ENCODE measurements around the gene THUMPD1.

DNA sequence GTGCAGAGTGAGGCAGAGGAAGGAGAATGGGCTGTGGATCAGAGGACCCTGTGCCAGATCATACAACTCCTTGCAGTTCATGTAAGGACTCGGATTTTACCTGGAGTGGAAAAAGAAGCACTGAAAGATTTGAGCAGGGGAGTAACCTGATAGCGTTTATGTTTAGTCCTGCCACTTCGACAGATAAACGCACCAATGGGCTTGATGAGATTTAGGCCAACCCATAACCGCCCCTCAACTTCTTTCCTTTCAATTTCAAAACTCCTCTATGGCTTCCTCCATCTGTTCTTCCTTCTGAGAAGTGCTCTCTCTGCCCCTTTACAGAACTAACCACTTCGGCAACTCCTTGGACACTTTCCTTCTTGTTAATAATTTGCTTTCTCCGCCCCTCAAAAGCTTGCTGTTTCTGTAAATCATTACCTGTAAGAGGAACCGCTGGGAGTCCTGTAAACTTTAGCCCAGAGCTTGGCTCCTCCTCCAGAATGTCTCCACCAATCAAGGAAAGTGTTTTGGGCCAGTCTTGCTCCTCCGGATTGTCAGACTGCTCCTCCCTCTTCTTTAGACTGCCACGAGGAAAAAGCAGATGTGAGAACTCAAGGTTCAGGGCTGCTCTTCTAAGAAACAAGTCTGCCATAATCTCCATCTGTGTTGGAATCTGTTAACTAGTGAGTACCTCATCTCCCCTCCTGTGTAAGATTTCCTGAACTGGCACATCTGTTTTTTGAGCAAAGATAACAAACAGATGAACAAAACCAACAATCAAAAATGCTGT lies 22.0 kb upstream of the THUMPD1 start, which contains the start of gene ACSM3:
- TF ChIP-seq CEBPB (IDR thresholded peaks at IDR 0.05; ENCODE audit: low read depth, low read length) (no peak), ASH2L (IDR thresholded peaks at IDR 0.05; ENCODE audit: low read length) (no peak), SAP30 (IDR thresholded peaks at IDR 0.05; ENCODE audit: insufficient read depth, insufficient replicate concordance, low read length) (no peak), YY1 (IDR thresholded peaks at IDR 0.05; ENCODE audit: low read depth, low read length) (no peak), POLR2A (IDR thresholded peaks at IDR 0.05; ENCODE audit: control extremely low read depth in 1 of 2, low read depth in 2 of 2, low read length in 2 of 2) (no peak)
- TF ChIP-seq, protein P1, sequence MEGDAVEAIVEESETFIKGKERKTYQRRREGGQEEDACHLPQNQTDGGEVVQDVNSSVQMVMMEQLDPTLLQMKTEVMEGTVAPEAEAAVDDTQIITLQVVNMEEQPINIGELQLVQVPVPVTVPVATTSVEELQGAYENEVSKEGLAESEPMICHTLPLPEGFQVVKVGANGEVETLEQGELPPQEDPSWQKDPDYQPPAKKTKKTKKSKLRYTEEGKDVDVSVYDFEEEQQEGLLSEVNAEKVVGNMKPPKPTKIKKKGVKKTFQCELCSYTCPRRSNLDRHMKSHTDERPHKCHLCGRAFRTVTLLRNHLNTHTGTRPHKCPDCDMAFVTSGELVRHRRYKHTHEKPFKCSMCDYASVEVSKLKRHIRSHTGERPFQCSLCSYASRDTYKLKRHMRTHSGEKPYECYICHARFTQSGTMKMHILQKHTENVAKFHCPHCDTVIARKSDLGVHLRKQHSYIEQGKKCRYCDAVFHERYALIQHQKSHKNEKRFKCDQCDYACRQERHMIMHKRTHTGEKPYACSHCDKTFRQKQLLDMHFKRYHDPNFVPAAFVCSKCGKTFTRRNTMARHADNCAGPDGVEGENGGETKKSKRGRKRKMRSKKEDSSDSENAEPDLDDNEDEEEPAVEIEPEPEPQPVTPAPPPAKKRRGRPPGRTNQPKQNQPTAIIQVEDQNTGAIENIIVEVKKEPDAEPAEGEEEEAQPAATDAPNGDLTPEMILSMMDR (IDR thresholded peaks at IDR 0.05; ENCODE audit: control extremely low read depth in 1 of 3, insufficient read depth in 1 of 3, low read depth in 1 of 3, low read length in 3 of 3): no peak
